ENCODE measurements around the gene AQP1. TPM values are rescaled to one million over a fixed set of nuclear protein-coding genes. Genes with fewer than 3 reads are reported as not detected.

Gene AQP1
- total RNA-seq, 4 donors from 2014 or later = 439 to 589 (median 503) TPM

DNA sequence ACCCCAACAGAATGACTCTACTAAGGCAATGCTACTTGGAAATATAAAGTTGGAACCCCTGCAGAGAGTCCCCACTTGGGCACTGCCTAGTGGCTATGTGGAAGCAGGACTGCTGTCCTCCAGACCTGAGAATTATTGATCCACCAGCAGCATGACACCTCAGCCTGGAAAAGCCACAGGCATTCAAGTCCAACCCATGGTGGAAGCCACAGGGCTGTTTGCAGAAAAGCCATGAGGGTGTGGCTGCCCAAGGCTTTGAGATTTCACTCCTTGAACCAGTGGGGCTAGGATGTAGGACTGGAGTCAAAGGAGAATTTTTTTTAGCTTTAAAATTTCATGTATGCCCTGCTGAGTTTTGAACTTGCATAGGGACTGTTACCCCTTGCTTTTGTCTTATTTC is 38.5 kb downstream of the AQP1 start:
- Histone ChIP-seq H3K36me3 (no peaks in the 10 kb centered on the region), H3K9me3 (peaks cover 0 to 8% (median 0%) of the 10 kb centered on the region in 3 donors), H3K27me3 (no peaks in the 10 kb centered on the region), H3K4me3 (no peak overlapping the region), H3K4me1 (no peaks in the 10 kb centered on the region), H3K27ac (no peak overlapping the region)
- no peak for ATAC-seq
- TF ChIP-seq POLR2AphosphoS5 (IDR thresholded peaks at IDR 0.05) (no peak), EP300 (IDR thresholded peaks at IDR 0.05) (no peak), POLR2A (IDR thresholded peaks at IDR 0.05) (no peak)
- TF ChIP-seq, protein P1, sequence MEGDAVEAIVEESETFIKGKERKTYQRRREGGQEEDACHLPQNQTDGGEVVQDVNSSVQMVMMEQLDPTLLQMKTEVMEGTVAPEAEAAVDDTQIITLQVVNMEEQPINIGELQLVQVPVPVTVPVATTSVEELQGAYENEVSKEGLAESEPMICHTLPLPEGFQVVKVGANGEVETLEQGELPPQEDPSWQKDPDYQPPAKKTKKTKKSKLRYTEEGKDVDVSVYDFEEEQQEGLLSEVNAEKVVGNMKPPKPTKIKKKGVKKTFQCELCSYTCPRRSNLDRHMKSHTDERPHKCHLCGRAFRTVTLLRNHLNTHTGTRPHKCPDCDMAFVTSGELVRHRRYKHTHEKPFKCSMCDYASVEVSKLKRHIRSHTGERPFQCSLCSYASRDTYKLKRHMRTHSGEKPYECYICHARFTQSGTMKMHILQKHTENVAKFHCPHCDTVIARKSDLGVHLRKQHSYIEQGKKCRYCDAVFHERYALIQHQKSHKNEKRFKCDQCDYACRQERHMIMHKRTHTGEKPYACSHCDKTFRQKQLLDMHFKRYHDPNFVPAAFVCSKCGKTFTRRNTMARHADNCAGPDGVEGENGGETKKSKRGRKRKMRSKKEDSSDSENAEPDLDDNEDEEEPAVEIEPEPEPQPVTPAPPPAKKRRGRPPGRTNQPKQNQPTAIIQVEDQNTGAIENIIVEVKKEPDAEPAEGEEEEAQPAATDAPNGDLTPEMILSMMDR (IDR thresholded peaks at IDR 0.05) = no peak

- no peaks in the 10 kb centered on the region for H3K4me1 ChIP-seq
- no peak overlapping the region for H3K4me3 ChIP-seq
- no peak for ATAC-seq
- H3K9me3 ChIP-seq = peaks cover 0 to 11% (median 0%) of the 10 kb centered on the region in 3 donors
- WGBS, 2 donors (ENCODE audit: low coverage in 1 of 2) = 52 to 81% methylated on average over 4 of the region's 4 CpGs
- no peak overlapping the region for H3K27ac ChIP-seq
- TF ChIP-seq POLR2A (IDR thresholded peaks at IDR 0.05) = no peak
- no peak for TF ChIP-seq POLR2AphosphoS5 (IDR thresholded peaks at IDR 0.05)
- H3K36me3 ChIP-seq = no peaks in the 10 kb centered on the region
- no peaks in the 10 kb centered on the region for H3K27me3 ChIP-seq
Observed at GRCh38 chr7:30954914-30955313, 43.3 kb downstream of the AQP1 start.

- Histone ChIP-seq H3K36me3 (no peaks in the 10 kb centered on the region), H3K9me3 (peaks cover 0 to 11% (median 0%) of the 10 kb centered on the region in 3 donors), H3K27ac (no peak overlapping the region), H3K4me1 (no peaks in the 10 kb centered on the region), H3K4me3 (no peak overlapping the region), H3K27me3 (no peaks in the 10 kb centered on the region)
- 88% methylated on average over 1 of the region's 1 CpG; no CpG with 5 or more reads in 1 of the 2 donors for WGBS, 2 donors (ENCODE audit: low coverage in 1 of 2)
- ATAC-seq = no peak
- TF ChIP-seq, protein P1 (IDR thresholded peaks at IDR 0.05) = no peak
- TF ChIP-seq POLR2AphosphoS5 (IDR thresholded peaks at IDR 0.05) (no peak), POLR2A (IDR thresholded peaks at IDR 0.05) (no peak), EP300 (IDR thresholded peaks at IDR 0.05) (no peak)
Observed at GRCh38 chr7:30956704-30957103, 45.1 kb downstream of the AQP1 start.

GRCh38 chr7:30963842-30964241 is 52.2 kb downstream of the AQP1 start, which contains the start of gene GHRHR:
GHRHR (plus strand) TSS chr7:30963953; CDS start chr7:30964069, 116 bp downstream.
- Histone ChIP-seq H3K4me3 (no peak within 1 kb of the TSS), H3K27me3 (no peaks in the 10 kb centered on the region), H3K27ac (no peak within 1 kb of the TSS), H3K9me3 (no peaks in the 10 kb centered on the region), H3K36me3 (no peaks in the 10 kb centered on the region), H3K4me1 (no peaks in the 10 kb centered on the region)
- TF ChIP-seq EP300 (IDR thresholded peaks at IDR 0.05) (no peak), POLR2A (IDR thresholded peaks at IDR 0.05) (no peak), POLR2AphosphoS5 (IDR thresholded peaks at IDR 0.05) (no peak)
- TF ChIP-seq, protein P1 (IDR thresholded peaks at IDR 0.05) = no peak
- WGBS, 2 donors (ENCODE audit: low coverage in 1 of 2) = 70 to 100% methylated on average over 1 to 2 of the region's 11 CpGs
- ATAC-seq = no peak

GRCh38 chr7:30965372-30965771 is 53.7 kb downstream of the AQP1 start:
- Histone ChIP-seq H3K27me3 (peaks cover 7% of the 10 kb centered on the region), H3K4me3 (no peak overlapping the region), H3K27ac (no peak overlapping the region), H3K4me1 (no peaks in the 10 kb centered on the region), H3K36me3 (no peaks in the 10 kb centered on the region), H3K9me3 (no peaks in the 10 kb centered on the region)
- WGBS, 2 donors (ENCODE audit: low coverage in 1 of 2) = 0 to 41% methylated on average over 1 to 2 of the region's 4 CpGs
- TF ChIP-seq EP300 (IDR thresholded peaks at IDR 0.05) (no peak), POLR2AphosphoS5 (IDR thresholded peaks at IDR 0.05) (no peak), POLR2A (IDR thresholded peaks at IDR 0.05) (no peak)
- TF ChIP-seq, protein P1 (IDR thresholded peaks at IDR 0.05) = no peak
- ATAC-seq = no peak

All from gastroesophageal sphincter (tissue), 4 donors.